Spleen (tissue), 7 donors: ENCODE data around the gene SDK2.

Experiments used
- POLR2A ChIP-seq, 3 donors: fragments of 450-650 bp; IDR thresholded peaks; one replicate each; pipeline ENCODE4 v1.5.1; 2017; ENCODE audit warnings: antibody characterized with exemption in 3 of 3, mild to moderate bottlenecking in 1 of 3
- POLR2AphosphoS5 ChIP-seq, 3 donors: sonication (generic); formaldehyde crosslinking; IDR thresholded peaks; one replicate each; pipeline ENCODE4 v1.5.1; 2017; ENCODE audit warnings: antibody characterized with exemption in 3 of 3
- TF ChIP-seq, protein P1 (sequence below), 11 experiments: fragments of 200-600 bp in 7 of 11; fragments of 450-650 bp in 4 of 11; sonication (generic) in 4 of 11; IDR thresholded peaks in 8 of 11; conservative IDR thresholded peaks in 3 of 11; 1 replicate in 7 of 11; 2 replicates in 4 of 11; pipeline versions ENCODE4 v1.4.0 to v1.8.0; 2016 to 2021; ENCODE audit warnings: antibody characterized with exemption in 11 of 11, inconsistent platforms in 4 of 11, mild to moderate bottlenecking in 1 of 11
- donor health status: DM: no; HTN: no; CAD: no; lungs with moderate emphysema.
- donor health status: DM: no; HTN: no; CAD: no.
- donor health status: DM: no; HTN: no; CAD: no.

DNA sequence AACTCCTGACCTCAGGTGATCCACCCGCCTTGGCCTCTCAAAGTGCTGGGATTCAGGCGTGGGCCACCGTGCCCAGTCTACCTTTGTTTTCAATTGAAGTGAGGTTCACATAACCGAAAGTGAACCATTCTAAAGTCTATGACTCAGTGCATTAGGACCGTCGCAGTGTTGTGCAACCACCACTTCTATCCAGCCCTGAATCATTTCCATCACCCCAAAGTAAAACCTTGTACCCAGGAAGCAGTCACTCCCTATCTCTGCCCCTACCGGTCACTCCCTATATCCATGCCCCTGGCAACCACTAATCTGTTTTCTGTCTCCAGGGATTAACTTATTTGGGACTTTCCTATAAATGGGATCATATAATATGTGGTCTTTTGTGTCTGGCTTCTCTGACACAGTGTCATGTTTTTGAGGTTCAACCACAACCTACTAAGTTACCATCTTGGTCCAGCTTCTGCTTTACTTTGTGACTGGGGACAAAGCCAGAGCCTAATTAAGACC lies 304.1 kb downstream of the SDK2 start:
- TF ChIP-seq, protein P1, sequence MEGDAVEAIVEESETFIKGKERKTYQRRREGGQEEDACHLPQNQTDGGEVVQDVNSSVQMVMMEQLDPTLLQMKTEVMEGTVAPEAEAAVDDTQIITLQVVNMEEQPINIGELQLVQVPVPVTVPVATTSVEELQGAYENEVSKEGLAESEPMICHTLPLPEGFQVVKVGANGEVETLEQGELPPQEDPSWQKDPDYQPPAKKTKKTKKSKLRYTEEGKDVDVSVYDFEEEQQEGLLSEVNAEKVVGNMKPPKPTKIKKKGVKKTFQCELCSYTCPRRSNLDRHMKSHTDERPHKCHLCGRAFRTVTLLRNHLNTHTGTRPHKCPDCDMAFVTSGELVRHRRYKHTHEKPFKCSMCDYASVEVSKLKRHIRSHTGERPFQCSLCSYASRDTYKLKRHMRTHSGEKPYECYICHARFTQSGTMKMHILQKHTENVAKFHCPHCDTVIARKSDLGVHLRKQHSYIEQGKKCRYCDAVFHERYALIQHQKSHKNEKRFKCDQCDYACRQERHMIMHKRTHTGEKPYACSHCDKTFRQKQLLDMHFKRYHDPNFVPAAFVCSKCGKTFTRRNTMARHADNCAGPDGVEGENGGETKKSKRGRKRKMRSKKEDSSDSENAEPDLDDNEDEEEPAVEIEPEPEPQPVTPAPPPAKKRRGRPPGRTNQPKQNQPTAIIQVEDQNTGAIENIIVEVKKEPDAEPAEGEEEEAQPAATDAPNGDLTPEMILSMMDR (IDR thresholded peaks at IDR 0.05 in 8 of 11, conservative IDR thresholded peaks at IDR 0.05 in 3 of 11): peak in 3 of 11 experiments; percentile 19 to 30 (median 28)
- peak in 1 of 3 donors; percentile 5 for TF ChIP-seq POLR2AphosphoS5 (IDR thresholded peaks at IDR 0.05)
- no peak for TF ChIP-seq POLR2A (IDR thresholded peaks at IDR 0.05)
